ENCODE measurements around the gene ITGA3. TPM values are rescaled to one million over a fixed set of nuclear protein-coding genes. Genes with fewer than 3 reads are reported as not detected.

The ITGA3 gene
- polyA plus RNA-seq, 3 donors = 89.8 to 104 (median 95.0) TPM

DNA sequence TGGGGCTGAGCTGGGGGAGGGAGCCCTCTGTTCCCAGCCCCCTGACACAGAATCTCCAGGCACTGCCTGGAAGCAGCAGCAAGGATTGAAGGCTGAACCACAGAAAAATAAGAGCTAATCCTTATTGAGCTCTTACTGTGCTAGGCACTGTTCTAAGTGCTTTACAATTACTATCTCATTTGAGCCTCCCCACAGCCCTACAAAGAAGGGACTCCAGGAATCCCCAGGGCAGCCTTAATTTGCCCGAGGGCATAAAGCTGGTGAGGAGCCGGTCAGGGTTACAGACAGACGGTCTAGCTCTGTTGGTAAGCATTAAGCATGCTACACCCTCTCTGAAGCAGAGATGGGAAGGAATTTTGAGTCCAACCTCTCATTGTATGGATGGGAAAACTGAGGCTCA is 67.0 kb downstream of the ITGA3 start:
- no peak for DNase-seq (ENCODE audit: low read depth in 3 of 3, low spot score in 2 of 3)

DNA sequence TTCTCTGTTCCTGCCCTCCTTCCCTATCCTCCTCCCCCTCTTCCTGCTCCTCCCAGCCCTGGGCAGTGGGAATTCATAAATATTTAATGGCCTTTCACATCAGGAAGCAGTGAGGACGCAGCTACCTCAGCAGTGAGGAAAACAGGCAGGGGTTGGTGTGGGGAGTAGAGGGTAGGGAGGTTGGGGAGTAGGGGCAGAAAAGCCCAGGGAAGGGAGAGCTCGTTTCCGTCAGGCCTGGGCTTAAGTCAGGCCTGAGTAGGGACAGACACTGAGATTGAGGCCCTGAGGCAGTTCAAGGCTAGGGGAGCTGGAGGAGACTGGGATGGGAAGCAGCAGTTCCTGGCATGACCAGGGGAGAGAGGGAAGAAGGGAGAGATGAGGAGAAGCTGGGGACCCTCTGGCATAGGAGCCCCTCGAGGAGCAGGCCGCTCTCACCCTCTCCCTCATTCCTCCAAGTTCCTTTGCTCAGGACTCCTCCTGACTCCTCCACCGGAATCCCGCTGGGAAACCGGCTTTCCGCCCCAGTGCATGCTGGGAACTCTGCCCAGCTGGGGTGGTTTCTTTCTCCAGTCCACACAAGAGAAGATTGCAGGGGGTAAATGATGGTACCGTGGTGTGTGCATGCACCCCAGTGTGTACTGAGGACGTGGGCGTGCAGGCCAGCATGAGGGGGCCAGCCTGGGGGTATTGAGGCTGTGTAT is 67.9 kb downstream of the ITGA3 start:
- no peak for DNase-seq (ENCODE audit: low read depth in 3 of 3, low spot score in 2 of 3)

DNA sequence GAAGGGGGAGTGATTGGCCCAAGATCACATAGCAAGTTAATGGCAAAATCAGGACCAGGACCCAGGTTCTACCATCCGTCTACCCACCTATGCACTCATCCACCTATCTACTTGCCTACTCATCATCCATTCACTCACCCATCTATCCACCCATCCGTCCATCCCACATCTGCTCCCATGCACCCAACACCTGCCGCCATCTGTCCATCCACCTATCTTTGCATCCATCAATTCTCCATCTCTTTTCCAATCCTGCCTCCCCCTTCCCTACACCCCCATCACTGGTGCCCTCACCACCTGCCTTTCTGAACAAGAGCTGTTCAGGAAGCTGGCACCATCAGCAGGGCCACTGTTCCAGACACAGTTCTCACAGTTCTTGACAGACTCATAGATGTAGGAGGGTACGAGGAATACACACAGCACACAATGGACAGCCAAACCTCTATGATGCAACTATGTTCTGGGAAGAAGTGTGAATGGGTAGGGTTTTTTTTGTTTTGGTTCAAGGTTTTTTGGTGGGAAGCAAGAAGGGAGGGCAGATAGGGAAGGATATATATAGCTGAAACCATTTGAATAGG is 69.6 kb downstream of the ITGA3 start:
- no peak for DNase-seq (ENCODE audit: low read depth in 3 of 3, low spot score in 2 of 3)

DNA sequence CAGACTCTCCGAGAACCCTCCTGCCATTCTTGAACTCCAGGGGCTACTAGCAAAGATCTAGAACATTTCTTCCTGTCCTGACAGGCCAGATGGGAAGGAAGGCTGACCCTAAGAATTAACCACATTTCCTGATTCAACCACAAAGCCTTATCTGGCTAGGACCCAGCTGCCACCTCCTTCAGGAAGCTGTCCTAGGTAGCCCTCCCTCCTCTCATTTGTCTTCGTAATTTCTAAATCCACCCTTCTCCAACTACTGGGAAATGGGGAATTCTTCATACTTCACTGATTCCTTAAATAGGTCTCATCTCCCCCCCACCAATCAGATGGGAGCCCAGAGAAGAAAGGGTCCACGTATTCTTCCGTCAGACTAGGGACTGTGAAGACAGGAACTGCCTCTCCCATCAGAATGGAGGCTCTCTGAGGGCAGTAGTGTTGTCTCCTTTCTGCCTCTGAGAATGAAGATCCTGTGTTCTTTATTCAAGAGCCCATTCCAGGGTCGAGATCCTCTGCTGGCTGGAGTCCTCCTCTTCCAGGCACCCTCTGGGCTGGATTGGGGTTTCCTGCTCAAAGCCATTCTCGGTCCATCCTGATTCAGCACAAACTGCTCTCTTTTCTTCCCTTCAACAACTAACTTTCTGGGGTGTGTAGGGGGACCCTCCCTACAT is 71.9 kb downstream of the ITGA3 start:
- DNase-seq (ENCODE audit: low read depth in 3 of 3, low spot score in 2 of 3) = no peak

DNA sequence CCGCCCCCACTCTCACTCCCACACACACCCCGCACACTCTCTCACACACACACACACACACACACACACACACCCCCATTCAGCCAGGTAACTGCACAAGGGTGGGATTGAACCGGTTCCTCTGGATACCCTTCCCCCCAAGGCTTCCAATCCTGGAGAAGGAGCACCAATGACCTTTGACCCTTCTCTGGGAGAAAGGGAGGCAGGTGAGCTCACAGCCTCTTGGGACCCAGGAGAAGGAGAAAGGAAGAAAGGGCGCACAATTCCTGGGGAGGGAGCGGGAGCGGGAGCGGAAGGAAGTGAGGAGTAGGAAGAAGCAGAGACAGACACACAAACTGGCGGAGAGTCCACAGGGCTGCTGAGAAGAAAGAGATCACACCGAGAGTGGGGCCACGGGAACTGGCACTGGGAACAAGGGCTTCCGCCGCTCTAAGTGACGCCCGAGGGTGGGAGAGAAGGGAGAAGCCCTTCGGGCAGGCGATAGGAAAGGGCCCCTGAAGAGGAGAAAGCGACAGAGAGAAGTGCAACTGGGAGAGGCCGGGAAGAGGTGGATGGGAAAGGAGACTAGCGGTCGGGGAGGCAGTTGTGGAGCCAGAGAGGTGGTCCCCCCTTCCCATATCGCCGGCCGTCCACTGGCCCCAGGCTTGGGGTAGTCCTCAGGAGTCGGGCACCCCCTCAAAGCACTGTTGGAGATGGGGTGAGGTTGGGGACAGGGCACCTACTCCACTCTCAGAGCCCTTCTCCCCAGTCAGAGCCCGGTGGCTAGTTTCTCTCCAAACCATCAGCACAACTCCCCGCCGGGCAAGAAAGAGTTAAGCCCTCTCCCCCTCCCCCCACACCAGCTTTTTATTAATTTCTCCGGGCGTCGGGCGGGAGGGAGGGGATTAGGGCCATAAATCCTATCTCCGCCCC is 72.8 kb downstream of the ITGA3 start:
- no peak for DNase-seq (ENCODE audit: low read depth in 3 of 3, low spot score in 2 of 3)

DNA sequence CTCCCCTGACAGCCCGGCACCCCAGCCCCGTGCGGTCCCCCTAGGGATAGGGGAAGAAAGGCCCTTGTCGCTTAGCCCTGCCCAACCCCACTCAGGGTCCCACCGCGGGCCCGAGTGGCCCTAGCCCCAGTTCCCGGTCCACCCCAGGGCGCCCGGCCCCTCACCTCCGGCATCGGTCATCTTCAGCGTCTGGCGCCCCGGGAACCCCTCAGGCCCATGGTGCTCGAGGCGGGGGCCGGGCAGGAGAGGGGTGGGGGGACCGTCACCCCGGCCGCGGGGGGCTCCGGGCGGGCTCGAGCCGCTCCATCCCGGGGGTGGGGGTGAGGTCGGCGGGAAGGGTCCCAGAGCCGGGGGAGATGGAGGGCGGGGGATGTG is 73.4 kb downstream of the ITGA3 start:
- no peak for DNase-seq (ENCODE audit: low read depth in 3 of 3, low spot score in 2 of 3)

DNA sequence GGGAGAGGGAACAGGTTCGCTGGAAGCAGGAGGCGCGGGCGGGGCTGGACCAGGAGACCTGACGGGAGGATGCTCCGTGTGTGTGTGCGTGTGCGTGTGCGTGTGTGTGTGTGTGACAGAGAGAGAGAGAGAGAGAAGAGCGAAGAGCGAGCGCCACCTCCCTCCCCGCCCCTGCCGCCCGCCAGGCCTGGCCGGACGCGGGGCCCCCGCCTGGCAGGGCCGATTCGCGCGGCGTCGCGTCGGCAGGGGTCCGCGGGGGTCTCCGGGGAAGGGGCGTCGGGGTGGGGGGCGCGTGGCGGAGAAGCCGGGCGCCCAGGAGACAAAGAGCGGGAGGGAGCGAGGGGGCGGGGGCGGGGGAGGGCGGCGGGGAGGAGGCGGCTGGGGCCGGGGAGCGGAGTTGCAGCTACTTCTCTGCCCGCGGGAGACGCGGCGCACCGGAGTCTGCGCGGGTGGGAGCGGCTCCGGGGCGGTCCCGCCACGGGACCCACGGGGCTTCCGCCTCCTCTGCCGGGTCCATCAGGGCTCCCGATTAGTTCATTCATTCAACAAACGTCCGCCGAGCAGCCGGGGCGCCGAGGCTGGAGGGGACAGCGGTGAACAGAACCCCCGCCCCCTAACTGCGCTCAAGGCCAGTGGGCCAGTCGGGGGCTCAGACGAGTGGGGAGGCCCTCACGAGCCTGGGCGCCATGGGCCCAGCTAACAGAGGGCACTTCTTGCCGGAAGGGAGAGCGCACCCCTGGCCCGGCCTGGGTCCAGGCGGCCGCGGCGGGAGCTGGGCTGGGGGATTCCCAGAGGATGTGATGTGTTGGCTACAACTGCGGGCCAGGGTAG is 74.0 kb downstream of the ITGA3 start, which contains the start of gene SAMD14:
TSS of gene SAMD14 (minus strand) at position 433 of the 831 bp plus-strand sequence. CDS start 5,201 bp downstream, outside the sequence.
- DNase-seq (ENCODE audit: low read depth in 3 of 3, low spot score in 2 of 3) = no peak

DNA sequence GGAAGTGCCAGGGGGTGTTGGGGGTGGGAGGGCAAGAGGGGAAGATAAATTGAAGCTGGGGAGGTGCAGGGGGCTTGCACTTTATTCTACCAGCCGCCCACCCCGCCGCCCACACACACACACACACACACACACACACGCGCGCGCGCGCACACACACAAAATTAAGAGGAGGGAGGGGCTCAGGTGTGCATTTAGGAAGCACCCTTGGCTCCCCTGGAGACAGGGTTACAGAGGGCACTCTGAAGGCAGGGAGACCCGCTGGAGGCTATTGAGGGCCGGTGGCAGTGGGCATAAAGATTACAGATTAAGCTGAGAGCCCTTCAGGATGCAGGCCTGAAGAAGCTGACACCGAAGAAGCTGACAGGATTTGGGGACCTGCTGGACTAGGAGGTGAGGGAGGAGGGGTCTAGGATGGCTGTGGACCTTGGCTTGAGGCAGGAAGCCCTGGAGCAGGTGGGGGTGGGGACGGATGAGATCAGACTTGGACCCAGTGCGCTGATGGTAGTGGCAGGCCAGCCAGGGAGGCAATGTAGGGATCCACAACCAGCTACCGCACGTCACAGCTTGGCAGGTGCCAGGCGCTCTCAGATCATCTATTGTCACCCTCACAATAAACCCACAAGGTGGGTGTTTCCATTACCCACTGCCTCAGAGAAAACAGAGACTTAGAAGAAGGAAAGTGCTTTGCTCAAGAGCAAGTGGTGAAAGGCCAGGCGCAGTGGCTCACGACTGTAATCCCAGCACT is 74.8 kb downstream of the ITGA3 start:
- no peak for DNase-seq (ENCODE audit: low read depth in 3 of 3, low spot score in 2 of 3)

DNA sequence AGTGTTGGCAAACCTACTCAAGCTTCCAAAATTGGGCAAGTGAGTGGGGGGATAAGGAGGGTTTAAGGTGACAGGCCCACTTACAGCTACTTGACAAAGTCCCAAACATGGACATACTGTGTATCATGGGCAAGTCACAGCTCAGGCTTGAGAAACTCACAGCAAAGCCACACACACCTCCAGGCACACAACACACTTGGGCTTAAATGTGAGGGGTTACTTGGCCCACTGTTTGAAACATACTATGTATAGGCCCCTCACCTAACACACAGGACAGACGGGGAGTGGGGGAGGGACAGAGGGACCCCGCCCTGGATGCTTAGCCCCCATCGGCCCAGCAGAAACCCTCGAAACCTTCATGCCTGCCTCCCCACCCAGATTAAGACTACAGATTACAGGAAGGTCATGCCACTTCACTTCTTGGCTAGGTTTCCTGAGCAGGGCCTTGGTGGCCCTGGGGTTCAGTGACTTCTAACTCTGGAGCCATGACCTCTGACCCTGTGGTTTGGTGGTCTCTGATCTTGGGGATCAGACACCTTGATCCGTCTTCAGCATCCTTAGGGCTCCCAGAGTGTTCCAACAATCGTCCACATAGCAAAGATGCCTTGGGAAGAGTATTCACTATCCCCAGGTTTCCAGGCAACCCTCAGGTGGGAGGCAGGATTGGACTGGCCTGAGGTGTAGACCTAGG is 76.3 kb downstream of the ITGA3 start:
- DNase-seq (ENCODE audit: low read depth in 3 of 3, low spot score in 2 of 3) = no peak

DNA sequence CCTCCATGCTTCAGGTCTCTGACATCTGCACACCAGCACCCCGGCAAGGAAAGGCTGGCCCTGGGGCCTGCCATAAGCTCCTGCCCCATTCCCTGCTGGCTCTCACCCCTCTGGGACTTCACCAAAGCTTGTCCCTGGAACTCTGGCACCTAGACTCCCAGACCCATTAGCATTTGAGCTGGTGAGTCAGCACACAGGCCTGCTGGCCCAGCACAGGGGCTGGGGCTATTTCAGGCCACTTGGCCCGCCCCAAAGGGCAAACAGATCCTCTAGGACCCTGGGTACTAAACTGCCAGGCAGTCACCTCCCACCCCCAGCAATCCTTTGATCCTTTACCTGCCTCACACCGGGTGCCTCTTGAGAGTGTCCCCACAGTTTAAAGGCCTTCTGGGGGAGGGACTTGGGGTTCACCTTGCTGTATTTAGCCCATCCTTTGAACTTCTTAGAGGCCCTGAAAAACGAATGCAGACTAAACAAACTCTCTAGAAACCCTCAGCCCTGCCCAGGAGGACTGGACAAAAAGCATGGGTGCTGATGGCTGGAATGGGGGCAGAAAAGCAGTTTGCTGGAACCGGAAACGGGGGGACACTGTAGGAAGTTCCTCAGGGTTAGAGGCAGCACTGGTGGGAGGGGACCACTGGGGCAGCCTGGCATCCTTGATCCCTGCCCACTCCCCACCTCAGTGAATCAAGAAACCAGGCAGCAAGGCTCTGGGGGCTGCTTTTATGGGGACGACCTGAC is 77.3 kb downstream of the ITGA3 start:
- DNase-seq (ENCODE audit: low read depth in 3 of 3, low spot score in 2 of 3) = no peak

DNA sequence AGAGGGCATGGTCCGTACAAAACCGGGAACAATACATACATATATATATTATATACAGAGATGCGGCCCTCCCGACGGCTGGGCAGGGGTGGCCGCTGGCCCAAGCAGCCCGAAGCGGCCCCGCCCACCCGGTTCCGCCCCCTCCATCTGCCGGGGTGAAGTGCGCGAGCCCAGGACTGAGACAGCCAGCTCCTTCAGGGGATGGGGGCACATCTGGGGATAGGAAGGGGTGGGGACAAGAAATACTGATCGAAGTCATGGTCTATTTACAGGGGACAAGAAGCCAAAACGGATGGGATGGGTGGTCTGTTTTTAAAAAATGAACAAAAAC is 77.8 kb downstream of the ITGA3 start:
- DNase-seq (ENCODE audit: low read depth in 3 of 3, low spot score in 2 of 3) = no peak

DNA sequence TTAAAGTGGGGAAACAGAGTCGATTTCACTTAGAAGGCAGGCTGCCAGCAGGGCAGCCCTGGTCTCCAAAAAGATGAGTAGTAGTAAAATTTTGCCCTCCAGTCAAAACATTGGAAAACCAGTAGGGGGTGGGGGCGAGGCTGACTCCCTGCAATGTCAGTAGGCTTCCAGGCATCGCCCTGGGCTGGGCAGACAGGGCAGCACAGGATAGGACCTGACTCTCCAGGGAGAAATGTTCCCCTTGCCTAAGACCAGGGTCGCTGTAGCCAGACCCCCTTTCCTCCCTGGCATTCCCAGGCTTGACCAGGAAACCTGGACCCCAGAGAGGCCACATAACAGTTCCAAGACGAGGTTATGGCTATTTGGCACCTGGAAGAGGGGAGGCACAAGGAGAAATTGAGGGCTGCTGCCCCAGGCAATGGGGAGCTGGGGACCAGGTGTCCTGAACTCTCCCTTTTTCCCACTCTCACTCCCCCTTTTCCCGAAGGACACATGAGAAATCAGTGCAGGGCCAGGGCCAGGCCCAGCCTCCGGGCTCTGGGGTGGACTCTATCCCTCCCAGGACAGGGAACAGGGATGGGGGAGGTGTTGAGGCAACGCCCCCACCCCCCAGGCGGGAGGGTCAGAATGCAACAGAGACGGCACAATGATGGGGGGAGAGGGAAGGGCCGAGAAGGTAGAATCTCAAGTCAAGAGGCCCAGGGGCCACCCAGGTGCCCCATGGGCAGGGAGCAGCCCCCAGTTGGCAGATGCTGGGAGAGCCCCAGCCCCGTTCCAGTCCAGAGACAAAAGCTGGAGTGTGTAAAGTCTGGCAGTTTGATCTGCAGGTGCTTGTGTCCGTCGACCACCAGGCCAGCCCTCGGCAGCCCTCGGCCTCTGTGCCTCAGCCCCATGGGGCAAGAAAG is 78.5 kb downstream of the ITGA3 start:
- no peak for DNase-seq (ENCODE audit: low read depth in 3 of 3, low spot score in 2 of 3)

DNA sequence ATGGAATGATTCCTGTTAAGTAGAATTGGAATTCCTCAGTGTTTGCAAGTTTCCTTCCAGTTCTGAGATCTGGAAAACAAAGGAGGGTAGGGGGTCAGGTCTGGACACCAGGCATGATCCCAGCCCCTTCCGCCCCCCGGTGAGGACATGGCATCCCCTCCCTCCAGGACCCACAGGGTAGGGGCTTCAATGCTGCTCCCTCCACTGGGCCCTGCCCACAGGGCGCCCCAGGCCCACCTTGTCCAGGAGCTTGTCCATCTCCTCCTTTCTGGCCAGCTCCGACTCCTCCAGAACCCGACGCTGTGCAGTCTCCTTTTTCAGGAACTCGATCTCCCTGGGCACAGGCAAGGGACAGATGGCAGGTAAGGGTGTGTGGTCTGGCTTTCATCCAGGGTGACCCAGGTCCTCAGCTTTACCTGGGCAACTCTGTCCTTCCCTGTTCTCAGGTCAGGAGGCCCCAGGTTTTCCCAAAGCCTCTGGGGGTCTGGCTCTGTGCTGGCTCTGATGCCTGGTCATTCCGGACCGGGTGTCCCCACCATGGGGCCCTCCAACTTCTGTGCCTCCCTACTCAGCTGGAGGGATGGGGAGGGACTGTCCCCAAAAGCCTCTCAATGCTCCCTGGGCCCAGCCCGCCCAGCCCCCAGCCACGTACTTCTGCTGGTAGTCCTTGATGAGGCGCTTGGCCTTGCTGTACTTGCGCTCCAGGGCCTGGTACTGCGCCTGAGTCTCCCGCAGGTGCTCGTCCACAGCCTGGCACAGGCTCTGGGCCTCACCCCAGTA is 79.6 kb downstream of the ITGA3 start:
- no peak for DNase-seq (ENCODE audit: low read depth in 3 of 3, low spot score in 2 of 3)

DNA sequence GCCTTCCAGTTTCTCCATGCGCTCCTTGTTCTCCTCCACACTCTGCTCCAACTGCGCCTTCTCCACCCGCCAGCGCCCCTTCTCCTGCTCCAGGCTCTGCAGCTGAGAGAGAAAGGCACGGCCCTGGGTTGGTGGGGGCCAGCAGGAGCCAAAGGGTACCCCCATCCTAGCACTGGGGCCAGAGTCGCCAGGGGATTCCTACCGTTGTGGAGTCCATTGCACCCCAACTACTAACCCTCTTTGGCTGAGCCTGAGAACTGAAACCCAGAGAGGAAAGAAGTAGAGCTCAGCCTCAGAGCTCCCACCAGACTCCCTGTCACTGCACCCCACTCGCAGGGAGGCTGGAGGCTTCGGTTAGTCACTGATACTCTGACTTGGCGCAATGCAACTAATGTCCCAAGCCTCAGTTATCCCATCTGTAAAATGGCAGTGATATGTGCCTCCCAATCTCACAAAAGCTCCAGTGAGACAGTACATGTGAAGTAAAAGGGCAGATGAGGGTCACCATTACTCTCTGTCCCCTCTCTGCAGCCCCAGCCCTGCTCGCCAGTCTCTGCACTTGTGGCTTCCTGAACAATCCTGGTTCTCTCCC is 80.3 kb downstream of the ITGA3 start:
- DNase-seq (ENCODE audit: low read depth in 3 of 3, low spot score in 2 of 3) = no peak

DNA sequence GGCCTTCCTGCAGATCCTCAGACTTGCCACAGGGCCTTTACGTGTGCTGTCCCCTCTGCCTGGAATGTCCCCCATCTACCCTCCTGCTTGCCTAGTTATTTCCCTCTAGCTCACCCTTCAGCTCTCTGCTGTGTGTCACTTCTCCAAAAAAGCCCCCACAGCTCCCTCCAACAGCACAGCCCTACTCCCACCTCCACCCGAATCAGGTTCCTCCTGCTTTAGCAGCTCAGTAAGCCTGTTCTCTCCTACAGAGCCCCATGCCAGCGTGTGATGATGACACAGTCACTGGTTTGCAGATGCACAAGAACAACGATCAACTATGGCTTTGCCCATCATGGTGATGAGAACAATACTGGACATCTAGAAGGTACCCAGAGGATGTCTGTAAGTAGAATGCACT is 81.1 kb downstream of the ITGA3 start:
- no peak for DNase-seq (ENCODE audit: low read depth in 3 of 3, low spot score in 2 of 3)

DNA sequence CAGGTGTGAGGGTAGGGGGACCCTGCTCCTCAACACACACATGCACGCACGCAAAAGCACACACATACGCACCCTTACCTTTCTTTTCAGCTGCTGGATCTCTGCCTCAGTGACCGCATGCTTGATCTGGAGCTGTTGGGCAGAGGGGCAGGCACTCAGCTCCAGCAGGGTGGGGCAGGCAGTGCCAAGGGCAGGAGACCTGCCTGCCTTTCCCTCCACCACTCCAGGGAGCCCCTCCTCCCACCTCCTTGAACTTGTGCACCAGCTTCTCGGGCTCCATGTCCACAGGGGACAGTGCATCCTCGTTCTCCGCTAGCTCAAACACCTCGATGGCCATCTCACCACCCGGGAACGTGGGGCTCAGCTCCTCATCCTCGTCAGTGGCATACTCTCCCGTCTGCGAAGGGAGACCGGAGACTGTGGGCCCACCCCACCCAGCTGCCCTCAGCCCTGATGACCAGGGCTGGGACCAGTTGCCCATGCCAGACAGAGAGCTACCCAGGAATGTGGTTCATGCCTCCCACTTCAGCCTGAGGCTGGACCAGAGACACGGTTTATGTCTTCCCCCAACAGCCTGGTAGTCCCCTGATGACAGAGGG is 83.4 kb downstream of the ITGA3 start:
- no peak for DNase-seq (ENCODE audit: low read depth in 3 of 3, low spot score in 2 of 3)

Data from right renal cortex interstitium (tissue), 3 donors.